HG03354 (cell line): ENCODE measurements around the gene NUP188.

ENCODE experiments used
- ATAC-seq: cut with Tn5 transposase; IDR thresholded peaks from one replicate; pipeline ENCODE4 v1.9.1; 2021; ENCODE audit warnings: mild to moderate bottlenecking; ENCODE audit not compliant: unreplicated experiment, poor library complexity, severe bottlenecking

Gene NUP188

DNA sequence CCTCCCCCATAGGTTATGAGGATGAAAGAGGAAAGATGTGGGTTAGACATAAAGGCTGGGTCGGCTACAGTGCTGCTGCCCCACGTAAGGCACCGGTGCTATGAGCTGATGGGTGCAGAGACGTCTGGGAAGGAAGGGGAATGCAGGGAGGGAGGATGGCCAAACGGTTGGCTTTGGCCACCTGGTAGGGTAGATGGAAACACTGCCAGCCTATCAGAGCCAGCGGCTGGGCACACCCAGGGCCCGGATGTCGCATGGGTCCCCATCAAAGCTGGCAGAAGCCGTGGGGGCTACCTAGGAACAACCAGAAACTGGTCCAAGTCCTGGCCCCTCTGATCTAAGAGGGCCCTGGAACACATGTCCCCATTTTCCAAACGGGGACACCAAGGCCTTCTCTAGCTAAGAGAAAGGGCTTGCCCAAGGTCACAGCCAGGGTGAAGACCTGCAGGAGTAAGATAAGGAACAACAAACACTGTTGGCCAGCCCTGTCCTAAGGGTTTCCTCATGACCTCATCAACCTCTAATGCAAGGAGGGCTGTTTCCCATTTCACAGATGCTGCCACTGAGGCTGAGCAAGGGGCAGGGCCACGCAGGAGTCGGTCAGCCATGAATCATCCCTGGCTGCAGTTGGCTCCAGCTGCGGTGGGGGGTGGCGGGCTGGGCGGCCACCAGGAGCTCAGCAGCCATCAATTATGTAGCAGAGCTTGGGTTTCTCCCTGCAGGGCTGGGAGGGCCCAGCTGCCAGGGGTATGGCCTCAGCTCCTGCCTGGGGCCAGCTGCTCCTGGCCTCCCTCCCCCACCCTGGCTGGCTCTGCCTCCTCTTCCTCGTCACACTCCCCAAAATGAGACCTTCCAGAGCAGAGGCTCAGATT, 75.8 kb downstream of the NUP188 start:
- no peak for ATAC-seq

DNA sequence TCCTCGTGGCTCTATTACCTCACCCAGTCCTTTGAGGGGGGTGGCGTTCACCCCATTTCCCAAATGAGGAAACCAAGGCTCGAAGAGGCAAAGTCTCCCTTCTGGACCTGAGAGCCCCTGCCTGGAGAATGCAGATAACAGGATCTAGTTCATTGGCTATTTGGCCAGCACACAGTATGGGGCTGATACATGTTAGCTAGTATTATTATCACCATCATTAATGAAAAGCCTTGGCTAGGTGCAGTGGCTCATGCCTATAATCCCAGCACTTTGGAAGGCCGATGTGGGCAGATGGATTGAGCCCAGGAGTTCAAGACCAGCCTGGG, 76.4 kb downstream of the NUP188 start:
- ATAC-seq = no peak

DNA sequence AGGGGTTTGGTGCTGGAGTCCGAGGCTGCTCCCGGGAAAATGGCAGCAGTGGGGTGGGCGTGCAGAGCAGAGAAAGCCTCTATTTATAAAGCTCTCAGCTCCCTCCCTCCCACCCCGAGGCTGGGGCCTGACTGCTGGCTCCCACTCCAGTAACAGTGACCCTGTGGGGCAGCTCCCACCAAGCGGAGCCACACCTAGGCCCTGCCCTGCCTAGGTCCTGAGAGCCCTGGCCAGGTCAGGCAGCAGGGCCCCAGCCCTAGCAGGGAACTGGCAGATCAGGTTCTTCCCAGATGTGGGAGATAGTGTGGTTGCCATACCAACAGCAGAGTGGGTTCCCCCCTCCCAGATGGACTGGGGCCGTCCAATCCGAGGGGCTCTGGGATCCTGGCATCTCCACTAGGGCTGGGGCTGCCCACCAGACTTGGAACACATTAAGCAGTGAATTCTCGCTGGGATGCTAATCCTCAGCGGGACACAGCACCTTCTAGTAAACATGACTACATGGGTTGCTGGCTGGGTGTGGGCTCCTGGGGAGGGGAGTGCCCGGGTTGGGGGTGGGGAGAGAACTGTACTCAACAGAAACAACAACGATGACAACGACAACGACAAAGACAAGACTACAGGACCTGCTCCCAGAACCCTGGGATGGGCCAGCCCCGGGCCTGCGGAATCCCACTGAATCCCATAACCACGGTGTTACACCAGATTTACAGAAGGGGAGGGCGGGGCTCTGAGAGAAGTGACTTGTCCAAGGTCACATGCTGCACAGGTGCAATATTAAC, 79.1 kb downstream of the NUP188 start:
- ATAC-seq = no peak

DNA sequence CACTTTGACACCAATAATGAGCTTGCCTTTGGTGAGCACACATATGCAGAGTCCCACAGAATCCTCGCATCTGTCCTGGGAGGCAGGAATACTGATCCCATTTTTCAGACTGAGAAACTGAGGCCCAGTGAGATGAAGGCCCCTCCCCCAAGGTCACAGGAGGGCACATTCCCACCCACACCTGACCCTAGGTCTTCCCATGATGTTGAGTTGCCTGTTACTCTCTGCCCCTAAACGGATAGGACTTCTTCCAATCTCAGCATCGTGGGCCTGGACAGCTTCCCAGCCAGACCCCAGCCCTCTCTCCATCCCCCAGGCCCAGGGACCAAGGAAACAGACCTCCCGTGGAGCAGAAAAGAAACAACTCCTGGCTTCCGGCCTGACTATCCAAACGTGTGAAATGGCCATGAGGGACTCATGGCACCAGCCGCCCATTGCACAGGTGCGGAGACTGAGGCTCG, 79.8 kb downstream of the NUP188 start:
- ATAC-seq = no peak

DNA sequence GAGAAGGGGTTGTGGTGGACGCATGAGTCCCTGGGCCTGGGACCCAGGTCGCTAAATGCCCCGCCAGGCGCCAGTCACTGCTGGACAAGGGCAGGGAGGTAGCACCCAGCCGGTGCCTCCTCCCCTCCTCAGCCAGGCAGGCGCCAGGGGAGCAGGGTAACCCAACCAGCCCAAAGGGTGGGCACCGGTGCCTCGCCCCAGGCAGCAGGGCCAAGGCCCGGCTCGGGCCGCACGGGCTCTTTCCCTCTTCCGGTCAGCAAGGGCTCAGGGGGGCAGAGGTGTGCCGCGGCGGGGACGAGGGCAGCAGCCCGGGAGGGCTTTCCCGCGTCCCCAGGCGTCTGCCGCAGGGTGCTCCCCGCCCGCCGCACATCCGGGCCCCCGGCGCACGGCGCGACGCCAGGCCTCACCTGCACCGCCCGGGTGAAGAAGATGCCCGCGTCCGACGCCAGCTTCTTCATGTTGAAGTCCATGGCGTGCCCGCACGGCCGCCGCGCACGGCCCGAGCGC, 80.2 kb downstream of the NUP188 start:
- peak; percentile 50 for ATAC-seq

DNA sequence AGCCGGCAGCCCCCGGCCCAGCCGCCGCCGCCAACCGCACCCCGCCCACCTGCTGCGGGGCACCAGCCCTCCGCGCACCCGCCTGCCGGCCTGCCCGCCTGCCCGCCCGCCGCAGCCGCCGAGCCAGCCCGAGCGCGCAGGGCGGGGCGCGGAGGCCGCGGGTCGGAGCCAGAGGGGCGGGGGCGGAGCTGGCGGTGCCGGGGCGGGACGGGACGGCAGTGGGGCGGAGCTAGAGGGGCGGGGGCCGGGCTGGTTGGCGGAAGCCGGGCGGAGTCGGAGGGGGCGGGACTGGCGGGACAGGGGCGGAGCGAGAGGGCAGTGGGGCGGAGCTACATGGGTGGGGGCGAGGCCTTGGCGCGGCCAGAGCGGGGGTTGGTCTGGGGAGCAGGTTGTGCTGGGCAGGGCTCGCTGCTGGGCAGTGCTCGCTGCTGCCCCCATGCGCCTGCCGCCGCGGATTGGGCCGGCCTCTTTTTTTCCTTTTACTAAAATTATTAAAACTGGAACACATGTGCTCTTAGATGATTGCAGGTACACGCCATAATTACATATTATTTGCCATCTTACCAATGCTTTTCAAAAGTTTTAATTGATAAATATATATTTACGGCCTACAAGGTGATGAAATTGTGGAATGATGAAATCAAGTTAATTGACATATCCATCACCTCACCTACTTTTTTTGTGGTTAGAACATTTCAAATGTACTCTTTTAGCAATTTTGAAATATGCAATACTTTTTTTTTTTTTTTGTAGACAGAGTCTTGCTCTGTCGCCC, 80.9 kb downstream of the NUP188 start, which contains the start of gene SH3GLB2:
SH3GLB2 (minus strand) TSS at position 140 of the 775 bp plus-strand sequence. CDS start 177 bp downstream, outside the sequence.
- ATAC-seq = peak; percentile 82

DNA sequence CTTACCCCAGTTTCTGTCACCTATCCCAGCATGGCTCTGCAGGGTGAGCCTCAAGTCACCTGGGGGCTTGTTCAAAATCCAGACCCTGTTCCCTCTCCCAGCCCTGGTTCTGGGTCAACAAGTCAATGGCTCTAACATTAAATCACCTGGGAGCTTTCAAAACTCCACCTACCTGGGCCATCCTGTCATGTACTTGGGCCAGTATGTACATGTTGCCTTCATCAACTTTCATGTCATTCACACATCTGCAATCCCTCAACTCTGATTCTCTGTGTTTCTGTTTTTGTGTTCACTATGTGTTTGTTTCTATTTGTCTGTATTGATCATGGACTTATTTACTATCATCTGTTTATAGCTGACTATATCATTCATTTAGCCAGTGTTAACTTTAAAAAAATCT, 82.7 kb downstream of the NUP188 start:
- no peak for ATAC-seq

DNA sequence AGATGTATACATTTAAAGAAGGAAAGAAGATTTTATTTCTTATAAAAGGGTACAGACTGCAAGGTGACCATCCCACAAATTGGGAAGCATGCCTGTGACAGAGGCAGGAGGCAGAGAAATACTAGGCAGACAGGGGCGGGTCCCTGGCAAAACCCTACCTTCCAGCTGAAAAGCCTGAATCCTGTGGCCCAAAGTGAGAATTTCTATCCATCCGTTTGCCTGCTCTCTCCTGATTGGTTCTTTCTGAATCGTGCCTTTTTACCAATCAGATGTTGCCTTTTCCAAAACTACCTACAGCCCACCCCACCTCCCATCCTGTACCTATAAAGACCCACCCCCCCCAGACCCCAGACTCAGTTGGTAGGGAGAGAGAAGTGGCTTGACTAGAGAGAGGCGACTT, 84.0 kb downstream of the NUP188 start:
- no peak for ATAC-seq

DNA sequence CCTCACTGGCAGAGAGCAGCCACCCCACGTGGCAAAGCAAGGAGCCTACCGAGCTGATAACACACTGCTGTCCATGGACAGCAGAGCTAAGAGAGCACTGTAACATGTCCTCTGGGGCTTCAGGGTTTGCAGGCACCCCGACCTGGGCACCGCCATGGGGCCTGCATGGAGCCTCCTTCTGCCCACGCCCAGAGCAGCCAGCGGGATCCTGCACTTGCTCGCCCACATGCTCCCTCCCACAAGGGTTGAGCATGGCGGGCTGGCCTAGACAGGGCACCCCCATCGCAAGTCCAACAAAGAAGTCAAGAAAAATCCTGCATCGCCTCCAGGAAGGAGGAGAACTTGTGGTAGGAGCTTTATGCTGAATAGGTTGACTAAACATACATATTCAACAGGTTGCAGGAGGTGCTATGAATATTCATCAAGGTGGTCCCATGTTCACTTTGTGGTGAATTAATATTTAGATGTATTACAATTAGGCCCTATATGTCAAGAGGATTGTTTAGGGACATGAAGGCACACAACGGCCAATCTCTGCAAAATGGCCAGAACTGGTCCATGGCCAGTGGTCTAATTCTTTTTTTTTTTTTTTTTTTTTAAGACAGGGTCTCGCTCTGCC, 85.2 kb downstream of the NUP188 start:
- ATAC-seq = no peak

DNA sequence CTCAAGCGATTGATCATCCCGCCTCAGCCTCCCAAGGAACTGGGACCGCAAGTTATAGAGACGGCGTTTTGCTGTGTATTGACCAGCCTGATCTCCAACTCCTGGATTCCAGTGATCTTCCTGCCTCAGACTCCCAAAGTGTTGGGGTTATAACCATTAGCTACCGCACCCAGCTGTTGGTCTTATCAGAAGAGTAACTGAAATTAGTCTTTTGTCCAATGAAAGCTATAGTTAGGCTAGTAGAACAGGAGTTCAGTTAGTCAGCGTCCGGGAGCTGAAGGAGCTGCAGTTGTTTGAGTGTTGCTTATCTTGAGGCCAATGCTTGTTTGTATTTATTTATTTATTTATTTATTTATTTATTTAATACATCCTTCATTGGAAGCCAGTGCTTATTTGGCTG, 85.7 kb downstream of the NUP188 start:
- ATAC-seq = no peak

DNA sequence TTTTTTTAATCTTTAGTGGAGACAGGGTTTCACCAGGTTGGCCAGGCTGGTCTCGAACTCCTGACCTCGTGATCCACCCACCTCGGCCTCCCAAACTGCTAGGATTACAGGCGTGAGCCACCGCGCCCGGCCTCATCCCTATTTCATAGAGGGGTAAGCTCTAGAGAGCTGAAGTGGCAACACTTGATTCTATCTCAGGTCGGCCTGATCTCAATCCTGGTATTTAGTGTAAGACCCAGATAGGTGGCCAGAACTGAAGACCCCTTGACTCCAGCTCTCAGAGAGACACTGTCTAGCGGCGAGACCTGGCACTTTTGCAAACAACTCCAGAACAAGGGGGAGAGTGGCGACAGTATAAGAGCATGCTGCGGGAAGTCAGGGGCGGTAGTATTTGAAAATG, 88.3 kb downstream of the NUP188 start:
- peak; percentile 17 for ATAC-seq

DNA sequence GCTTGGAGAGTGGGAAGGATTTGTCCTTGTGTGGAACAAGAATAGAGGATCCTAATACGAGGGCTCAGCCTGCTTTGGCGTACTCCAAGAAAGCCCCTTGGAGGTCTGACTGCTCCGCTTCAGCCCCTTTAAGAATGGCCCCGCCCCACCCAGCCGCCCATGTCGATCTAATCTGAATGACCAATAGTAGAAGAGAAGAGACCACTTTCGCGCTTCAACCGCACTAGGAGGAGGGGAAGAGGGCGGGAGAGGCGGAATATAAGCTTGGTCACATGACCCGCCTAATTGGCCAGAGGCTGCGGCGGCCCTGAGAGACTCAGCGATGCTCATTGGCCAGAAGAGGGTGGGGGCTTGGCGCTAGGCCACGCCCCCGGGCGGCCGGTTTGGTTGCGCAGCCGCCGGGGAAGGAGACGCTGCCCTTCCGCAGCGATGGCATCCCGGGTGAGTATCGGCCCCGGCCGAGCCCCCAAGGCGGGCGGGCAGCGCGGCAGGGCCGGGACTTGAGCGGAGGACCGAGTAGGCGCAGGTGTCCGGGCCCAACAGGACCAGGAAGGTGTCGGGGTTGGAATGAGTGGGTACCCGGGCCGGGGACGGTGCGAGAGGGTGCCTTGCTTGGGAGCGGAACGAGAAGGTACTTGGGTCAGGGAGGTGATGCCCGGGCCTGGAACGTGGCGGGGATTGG, 88.9 kb downstream of the NUP188 start, which contains the start of gene MIGA2:
MIGA2 (plus strand) TSS at position 386 of the 682 bp plus-strand sequence. CDS start 3,969 bp downstream, outside the sequence.
- peak; percentile 97 for ATAC-seq

DNA sequence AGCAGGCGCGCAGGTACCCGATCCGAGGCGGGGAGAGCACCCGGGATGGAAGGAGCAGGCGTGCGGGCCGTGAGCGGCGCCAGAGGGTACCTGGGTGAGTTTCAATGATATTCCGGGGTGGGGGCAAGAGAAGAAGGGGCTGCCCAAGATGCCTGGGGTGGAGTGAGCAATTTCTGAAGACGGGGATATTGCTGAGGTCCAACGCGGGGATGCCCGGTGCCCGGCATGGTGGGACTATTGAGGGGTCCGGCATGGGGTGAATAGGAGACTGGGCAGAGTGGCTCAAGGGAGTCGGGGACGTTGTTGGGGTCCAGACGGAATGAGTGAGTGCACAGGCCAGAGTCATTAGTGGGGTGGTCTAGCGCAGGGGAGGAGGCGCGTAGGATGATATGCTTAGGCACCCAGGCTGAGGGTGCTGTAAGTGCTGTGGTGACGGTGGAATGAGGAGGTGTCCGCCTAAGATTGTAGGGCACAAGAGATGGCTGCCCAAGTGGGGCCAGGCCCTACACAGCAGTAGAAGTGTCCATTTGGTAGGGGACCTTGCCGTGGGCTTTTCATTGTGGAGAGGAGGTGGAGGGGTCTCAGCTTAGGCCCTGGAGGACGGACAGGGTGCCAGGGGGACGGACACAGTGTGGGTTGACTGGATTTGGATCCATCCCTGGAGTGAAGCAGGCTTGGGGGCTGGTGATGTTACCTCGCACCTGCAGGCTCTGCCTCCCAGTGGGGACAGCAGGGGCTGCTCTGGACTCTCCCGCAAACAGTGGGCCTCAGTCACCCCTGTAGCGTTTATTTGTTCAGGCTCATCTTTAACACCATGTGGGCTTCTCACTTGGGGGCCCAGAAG, 89.6 kb downstream of the NUP188 start:
- no peak for ATAC-seq

DNA sequence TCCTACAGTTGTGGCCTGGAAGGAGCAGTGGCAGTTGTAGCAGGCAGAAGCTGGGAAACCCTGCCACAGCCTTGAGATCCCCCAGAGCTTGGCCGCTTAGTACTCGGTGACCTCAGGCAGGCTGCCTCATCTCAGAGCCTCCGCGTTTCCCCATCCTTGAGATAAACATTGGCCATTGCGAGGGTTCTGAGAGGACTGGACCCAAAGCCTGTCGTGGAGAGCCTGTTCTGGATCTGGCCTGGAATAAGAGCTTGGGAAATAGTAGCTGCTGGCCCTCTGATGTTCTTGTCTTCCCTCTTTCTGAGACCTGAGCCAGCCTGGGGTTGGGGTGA, 90.2 kb downstream of the NUP188 start:
- ATAC-seq = no peak

DNA sequence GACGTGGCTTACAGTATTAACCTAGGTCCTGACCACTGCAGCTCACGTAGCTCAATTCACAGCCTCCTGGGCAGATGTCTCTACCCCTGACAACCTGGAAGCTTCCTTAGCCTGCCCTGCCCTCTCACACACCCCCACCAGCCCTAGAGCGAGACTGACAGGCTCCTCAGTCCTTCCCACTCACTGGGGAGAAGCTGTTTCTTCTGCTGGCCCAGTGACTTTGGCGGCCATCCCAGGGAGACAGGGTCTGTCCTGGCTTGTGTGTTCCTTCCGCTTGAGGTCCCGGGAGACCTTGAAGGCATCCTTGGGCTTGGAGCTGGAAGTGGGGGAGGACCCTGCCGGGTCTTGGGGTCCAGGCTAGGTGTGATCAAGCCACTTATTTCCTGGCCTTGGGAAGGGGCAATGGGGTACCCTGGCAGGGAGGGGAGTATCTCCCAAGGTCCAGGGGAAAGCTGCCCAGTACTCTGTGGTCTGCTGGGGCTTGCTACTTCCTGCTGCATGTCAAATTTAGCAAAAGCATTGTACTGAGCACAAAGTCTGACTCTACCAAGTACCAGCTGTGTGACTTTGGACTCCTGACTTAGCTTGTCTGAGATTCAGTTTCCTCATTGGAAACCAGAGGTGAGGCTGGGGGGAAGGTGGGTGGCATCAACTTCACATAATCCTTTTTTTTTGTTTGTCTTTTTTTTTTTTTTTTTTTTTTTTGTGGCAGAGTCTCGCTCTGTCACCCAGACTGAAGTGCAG, 90.8 kb downstream of the NUP188 start:
- ATAC-seq = no peak

DNA sequence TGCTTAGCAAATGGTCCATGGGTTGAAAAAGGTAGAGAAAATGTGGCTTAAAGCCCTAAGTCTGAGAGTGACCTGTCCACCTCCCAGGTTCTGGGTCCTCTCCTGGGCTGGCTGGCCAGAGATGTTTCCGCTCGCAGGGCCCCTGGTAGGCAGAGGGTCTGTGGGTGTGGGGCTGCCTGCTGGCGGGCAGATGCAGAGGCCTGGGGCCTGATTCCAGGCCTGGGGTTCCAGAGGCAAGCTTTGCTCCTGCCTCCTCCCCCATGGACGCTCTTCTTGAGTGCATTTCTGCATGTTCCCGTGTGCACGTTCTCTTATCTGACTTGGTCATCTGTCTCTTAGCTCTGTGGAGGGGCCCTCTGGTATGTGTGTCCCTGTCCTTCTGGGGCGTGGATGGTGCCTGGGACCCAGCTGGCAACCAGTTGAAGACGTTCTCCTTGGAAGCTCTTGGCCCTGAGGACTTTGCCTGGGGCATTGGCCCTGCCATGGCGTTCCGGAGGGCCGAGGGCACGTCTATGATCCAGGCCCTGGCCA, 92.7 kb downstream of the NUP188 start:
- no peak for ATAC-seq

DNA sequence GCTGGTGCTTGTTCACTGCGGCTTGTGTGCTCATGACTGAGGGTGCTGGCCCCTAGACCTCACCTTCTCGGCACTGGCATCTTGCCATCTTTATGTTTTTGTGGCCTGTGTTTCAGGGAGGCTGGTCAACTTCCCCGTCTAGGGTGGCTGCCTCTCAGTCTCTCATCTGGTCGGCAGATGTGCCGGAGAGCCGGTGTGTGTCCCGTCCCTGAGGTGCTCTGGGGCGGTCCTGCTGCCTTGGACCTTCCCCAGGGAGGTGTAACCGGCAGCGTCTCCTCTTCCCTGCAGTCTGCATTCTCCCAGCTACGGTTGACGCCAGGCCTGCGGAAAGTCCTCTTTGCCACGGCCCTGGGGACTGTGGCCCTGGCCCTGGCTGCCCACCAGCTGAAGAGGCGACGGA, 94.5 kb downstream of the NUP188 start:
- ATAC-seq = no peak
